Liver (tissue), 9 donors: Measurements from ENCODE around the gene DPM2. TPM values are rescaled to one million over a fixed set of nuclear protein-coding genes. Genes with fewer than 3 reads are reported as not detected.

ENCODE experiments used
- DNase-seq: peaks from one replicate; pipeline ENCODE4 v3.0.0-alpha.2; 2017; ENCODE audit warnings: low spot score
- H3K27ac ChIP-seq, 2 donors: one replicate each; pipeline ENCODE4 v1.7.0; 2013; ENCODE audit warnings: inconsistent platforms in 2 of 2, low read length in 2 of 2, control low read depth in 1 of 2, low read depth in 1 of 2, mild to moderate bottlenecking in 1 of 2
- H3K27me3 ChIP-seq, 4 donors: one replicate each; pipeline versions ENCODE4 v1.6.1 to v1.7.0; 2013; ENCODE audit warnings: low read length in 3 of 4, inconsistent platforms in 1 of 4, mild to moderate bottlenecking in 1 of 4, moderate library complexity in 1 of 4; ENCODE audit not compliant: control insufficient read depth in 4 of 4, insufficient read depth in 4 of 4
- H3K36me3 ChIP-seq, 4 donors: one replicate each; pipeline versions ENCODE4 v1.6.1 to v1.7.0; 2013; ENCODE audit warnings: low read length in 3 of 4, mild to moderate bottlenecking in 3 of 4, low read depth in 1 of 4, moderate library complexity in 1 of 4; ENCODE audit not compliant: control insufficient read depth in 4 of 4, insufficient read depth in 3 of 4
- H3K4me1 ChIP-seq, 4 donors: one replicate each; pipeline versions ENCODE4 v1.6.1 to v1.7.0; 2013; ENCODE audit warnings: low read length in 3 of 4, mild to moderate bottlenecking in 3 of 4, moderate library complexity in 1 of 4; ENCODE audit not compliant: control insufficient read depth in 4 of 4, insufficient read depth in 4 of 4
- H3K4me3 ChIP-seq, 3 donors: one replicate each; pipeline versions ENCODE4 v1.6.1 to v1.7.0; 2013; ENCODE audit warnings: low read length in 3 of 3, control low read depth in 1 of 3, low read depth in 1 of 3, mild to moderate bottlenecking in 1 of 3
- H3K9ac ChIP-seq, 2 donors: one replicate each; pipeline ENCODE4 v1.7.0; 2013; ENCODE audit warnings: low read length in 2 of 2, mild to moderate bottlenecking in 2 of 2, moderate library complexity in 2 of 2, control low read depth in 1 of 2, low read depth in 1 of 2
- H3K9me3 ChIP-seq, 4 donors: one replicate each; pipeline versions ENCODE4 v1.6.1 to v1.7.0; 2013; ENCODE audit warnings: low read length in 3 of 4; ENCODE audit not compliant: control insufficient read depth in 4 of 4
- ATF3 ChIP-seq: IDR thresholded peaks from 2 replicates; pipeline ENCODE4 v1.6.1; 2016; ENCODE audit warnings: antibody characterized with exemption
- CTCF ChIP-seq: fragments of 150-350 bp; IDR thresholded peaks from 2 replicates; pipeline ENCODE4 v1.5.1; 2017; ENCODE audit warnings: improper control_type of control experiment, low read depth, low read length; ENCODE audit not compliant: missing input control
- EGR1 ChIP-seq, 2 donors: IDR thresholded peaks; 2 replicates each; pipeline ENCODE4 v1.6.1; 2016 to 2018; ENCODE audit warnings: antibody characterized with exemption in 2 of 2, low read depth in 2 of 2
- FOXA1 ChIP-seq: IDR thresholded peaks from 2 replicates; pipeline ENCODE4 v1.6.1; 2016; ENCODE audit warnings: antibody characterized with exemption
- HNF4A ChIP-seq, 2 donors: conservative IDR thresholded peaks; 2 replicates each; pipeline ENCODE4 v1.6.1; 2016; ENCODE audit warnings: antibody characterized with exemption in 2 of 2, mild to moderate bottlenecking in 2 of 2
- HNF4G ChIP-seq: IDR thresholded peaks from 2 replicates; pipeline ENCODE4 v1.6.1; 2016; ENCODE audit warnings: antibody characterized with exemption
- JUND ChIP-seq, 2 donors: IDR thresholded peaks; 2 replicates each; pipeline ENCODE4 v1.6.1; 2016; ENCODE audit warnings: antibody characterized with exemption in 2 of 2
- MAX ChIP-seq: IDR thresholded peaks from 2 replicates; pipeline ENCODE4 v1.6.1; 2016; ENCODE audit warnings: antibody characterized with exemption
- NR2F2 ChIP-seq: IDR thresholded peaks from 2 replicates; pipeline ENCODE4 v1.6.1; 2016; ENCODE audit warnings: antibody characterized with exemption
- RAD21 ChIP-seq, 2 donors: IDR thresholded peaks; 2 replicates each; pipeline ENCODE4 v1.6.1; 2016; ENCODE audit warnings: antibody characterized with exemption in 2 of 2, mild to moderate bottlenecking in 2 of 2
- REST ChIP-seq: IDR thresholded peaks from 2 replicates; pipeline ENCODE4 v1.6.1; 2016; ENCODE audit warnings: antibody characterized with exemption, mild to moderate bottlenecking
- RXRA ChIP-seq, 2 donors: IDR thresholded peaks; 2 replicates each; pipeline ENCODE4 v1.6.1; 2017 to 2018; ENCODE audit warnings: antibody characterized with exemption in 2 of 2, mild to moderate bottlenecking in 1 of 2
- SP1 ChIP-seq: IDR thresholded peaks from 2 replicates; pipeline ENCODE4 v1.6.1; 2018; ENCODE audit warnings: antibody characterized with exemption, mild to moderate bottlenecking
- TAF1 ChIP-seq: conservative IDR thresholded peaks from 2 replicates; pipeline ENCODE4 v1.6.1; 2016; ENCODE audit warnings: antibody characterized with exemption, mild to moderate bottlenecking
- YY1 ChIP-seq: IDR thresholded peaks from 2 replicates; pipeline ENCODE4 v1.6.1; 2016; ENCODE audit warnings: antibody characterized with exemption, mild to moderate bottlenecking
- ZBTB33 ChIP-seq: IDR thresholded peaks from 2 replicates; pipeline ENCODE4 v1.6.1; 2016; ENCODE audit warnings: antibody characterized with exemption
- WGBS: extraction: QIAGEN DNeasy Blood & Tissue Kit; methylation state at CpG from one replicate; pipeline ENCODE4 v1.1.7; 2013; 5-methylcytosine and 5-hydroxymethylcytosine counted together
- polyA plus RNA-seq, 2 donors: library from polyadenylated mRNA; stranded (reverse) in 1 of 2; unstranded in 1 of 2; fragments of 200-250 nt in 1 of 2; fragments of >200 nt in 1 of 2; fragmentation: Nextera tagmentation in 1 of 2; extraction: Ambion mirVana in 1 of 2; gene quantifications; one replicate each; pipeline versions ENCODE4 v1.2.1 to v1.2.3, GENCODE V29; 2013 to 2015
- total RNA-seq, 2 donors: library from RNA; depleted of rRNA; stranded (reverse); fragments of >200 nt; gene quantifications; one replicate each; pipeline ENCODE4 v1.2.3, GENCODE V29; 2014
- donor health status: healthy.
- donor health status: healthy.
- donor health status: healthy.
- donor health status: healthy.
- donor health status: healthy.

Gene DPM2
- total and polyA plus RNA-seq, 4 donors = 9.3 to 25.0 (median 22.0) TPM

DNA sequence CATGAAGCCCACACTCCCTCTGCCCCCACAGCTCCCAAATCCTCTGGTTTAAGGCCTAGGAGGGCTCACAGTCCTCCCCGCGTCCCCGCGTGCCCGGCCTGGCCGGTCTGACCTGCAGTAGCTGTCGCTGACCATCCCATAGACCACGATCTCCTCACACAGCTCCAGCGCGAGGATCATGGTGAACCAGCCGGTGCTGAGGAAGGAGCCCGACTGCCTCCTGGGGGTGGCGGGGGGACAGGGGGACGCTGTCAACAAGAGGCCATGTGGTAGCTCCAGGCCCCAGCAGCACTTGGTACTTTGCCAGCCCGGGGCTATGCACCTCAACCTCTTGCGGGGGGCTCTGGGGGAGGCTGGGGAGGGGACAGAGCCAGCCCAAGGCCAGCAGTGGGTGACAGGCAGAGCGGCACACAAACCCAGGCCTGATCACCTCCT, 27.8 kb downstream of the DPM2 start:
- Histone ChIP-seq H3K36me3 (peaks cover 0 to 1% (median 0%) of the 10 kb centered on the region in 4 donors), H3K27me3 (no peaks in the 10 kb centered on the region), H3K9ac (no peak overlapping the region), H3K9me3 (no peaks in the 10 kb centered on the region), H3K4me3 (no peak overlapping the region), H3K4me1 (peaks cover 0 to 8% (median 3%) of the 10 kb centered on the region in 4 donors), H3K27ac (no peak overlapping the region)
- no peak for DNase-seq
- 91% methylated on average over 17 of the region's 17 CpGs for WGBS
- no peak for TF ChIP-seq HNF4A (conservative IDR thresholded peaks at IDR 0.05)
- TF ChIP-seq YY1 = no peak
- TF ChIP-seq FOXA1 = no peak
- TF ChIP-seq MAX = no peak
- no peak for TF ChIP-seq ATF3
- TF ChIP-seq REST = no peak
- TF ChIP-seq RAD21 (IDR thresholded peaks at IDR 0.05) = no peak
- TF ChIP-seq CTCF = no peak
- TF ChIP-seq SP1 = no peak
- no peak for TF ChIP-seq JUND (IDR thresholded peaks at IDR 0.05)
- no peak for TF ChIP-seq NR2F2
- TF ChIP-seq RXRA (IDR thresholded peaks at IDR 0.05) = no peak
- no peak for TF ChIP-seq EGR1 (IDR thresholded peaks at IDR 0.05; ENCODE audit: low read depth in 2 of 2)
- TF ChIP-seq TAF1 = no peak
- no peak for TF ChIP-seq HNF4G
- no peak for TF ChIP-seq ZBTB33

GRCh38 chr9:127908660-127908926, 29.1 kb downstream of the DPM2 start:
- Histone ChIP-seq H3K9me3 (no peaks in the 10 kb centered on the region), H3K4me1 (peaks cover 0 to 11% (median 5%) of the 10 kb centered on the region in 4 donors), H3K27me3 (no peaks in the 10 kb centered on the region), H3K4me3 (no peak overlapping the region), H3K36me3 (peaks cover 0 to 1% (median 0%) of the 10 kb centered on the region in 4 donors), H3K27ac (no peak overlapping the region), H3K9ac (no peak overlapping the region)
- 95% methylated on average over 10 of the region's 10 CpGs for WGBS
- no peak for DNase-seq
- no peak for TF ChIP-seq YY1
- no peak for TF ChIP-seq SP1
- no peak for TF ChIP-seq RXRA (IDR thresholded peaks at IDR 0.05)
- TF ChIP-seq TAF1 = no peak
- TF ChIP-seq REST = no peak
- TF ChIP-seq ZBTB33 = no peak
- no peak for TF ChIP-seq ATF3
- TF ChIP-seq HNF4G = no peak
- no peak for TF ChIP-seq MAX
- TF ChIP-seq HNF4A (conservative IDR thresholded peaks at IDR 0.05) = no peak
- TF ChIP-seq JUND (IDR thresholded peaks at IDR 0.05) = no peak
- no peak for TF ChIP-seq EGR1 (IDR thresholded peaks at IDR 0.05; ENCODE audit: low read depth in 2 of 2)
- TF ChIP-seq RAD21 (IDR thresholded peaks at IDR 0.05) = no peak
